ENCODE results near the gene CHI3L1.

Gene CHI3L1

GRCh38 chr1:203149188-203149840, 37.2 kb downstream of the CHI3L1 start:
- DNase-seq, result no peak

- DNase-seq, result no peak
Measured at GRCh38 chr1:203148579-203148978, 37.9 kb downstream of the CHI3L1 start.

- no peak for DNase-seq
Measured at GRCh38 chr1:203148127-203148526, 38.4 kb downstream of the CHI3L1 start.

DNA sequence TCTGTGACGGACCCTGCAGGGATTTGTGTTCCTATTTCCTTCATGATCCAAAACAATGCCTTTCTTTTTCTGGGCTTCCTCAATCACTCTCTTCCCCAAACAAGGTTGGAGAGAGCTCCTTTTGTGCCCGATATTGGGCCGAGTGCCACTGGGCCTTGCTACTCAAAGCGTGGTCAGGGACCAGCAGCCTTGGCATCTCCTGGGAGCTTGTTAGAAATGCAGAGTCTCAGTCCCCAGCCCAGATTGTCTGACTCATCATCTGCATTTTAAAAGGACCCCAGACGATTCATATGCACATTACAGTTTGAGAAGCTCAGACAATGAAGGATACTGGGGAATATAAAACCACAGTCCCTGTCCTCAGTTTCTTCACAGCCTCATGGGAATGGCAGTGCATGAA, 39.1 kb downstream of the CHI3L1 start:
- no peak for DNase-seq

GRCh38 chr1:203146537-203146936, 40.0 kb downstream of the CHI3L1 start:
- DNase-seq, result no peak

GRCh38 chr1:203146042-203146369, 40.5 kb downstream of the CHI3L1 start:
- DNase-seq, result no peak

DNA sequence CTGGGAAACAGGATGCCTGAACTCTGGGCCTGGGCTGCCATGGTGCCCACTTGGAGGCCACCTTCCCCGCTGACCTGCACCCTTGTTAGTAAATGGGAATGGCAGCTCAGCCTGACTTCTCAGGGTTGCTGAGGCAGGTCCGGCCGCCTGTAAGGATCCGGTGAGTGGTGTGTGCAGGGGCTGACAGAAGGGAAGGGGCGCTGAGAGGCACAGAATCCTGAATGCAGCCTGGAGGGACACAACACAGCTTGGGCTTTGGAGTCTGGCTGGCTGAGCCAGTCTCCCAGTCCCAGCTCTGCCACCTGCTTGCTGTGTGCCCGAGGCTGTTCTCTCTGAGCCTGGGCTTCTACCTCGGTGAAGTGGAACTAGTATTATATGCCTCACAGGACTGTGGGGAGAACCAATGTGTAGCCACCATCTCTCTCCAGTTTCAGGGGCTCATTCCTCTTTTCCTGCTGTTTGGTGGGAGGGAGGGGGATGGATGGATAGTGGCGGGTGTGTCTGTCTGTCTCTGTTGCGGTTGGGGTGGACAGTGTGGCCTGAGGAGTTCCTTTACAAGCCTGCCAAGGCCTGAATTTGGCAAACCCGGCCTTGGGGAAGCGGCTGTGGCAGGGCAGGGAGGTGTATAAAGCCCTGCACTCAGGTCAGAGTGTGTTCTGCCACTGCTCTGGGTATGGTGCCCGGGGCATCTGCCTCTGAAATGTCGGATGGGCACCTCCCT, 41.0 kb downstream of the CHI3L1 start:
- no peak for DNase-seq

DNA sequence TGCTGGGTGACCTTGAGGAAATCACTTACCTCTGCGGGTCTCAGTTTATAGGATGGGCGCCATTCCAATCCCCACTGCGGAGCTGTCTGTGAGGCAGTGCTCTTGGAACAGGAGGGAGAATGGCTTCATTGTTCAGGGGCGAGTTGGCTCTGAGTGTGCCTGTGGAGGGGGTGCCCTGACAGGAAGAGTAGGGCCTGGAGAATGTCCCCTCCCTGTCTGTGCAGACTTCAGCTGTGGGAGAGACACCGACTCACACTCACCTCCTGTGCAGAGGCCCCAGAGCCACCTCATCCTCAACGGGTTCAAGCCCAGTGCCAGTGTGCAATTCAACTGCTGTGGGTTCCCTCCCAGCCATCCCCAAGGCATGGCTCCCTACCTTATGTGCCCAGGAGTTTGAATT, 41.8 kb downstream of the CHI3L1 start:
- DNase-seq, result no peak

DNA sequence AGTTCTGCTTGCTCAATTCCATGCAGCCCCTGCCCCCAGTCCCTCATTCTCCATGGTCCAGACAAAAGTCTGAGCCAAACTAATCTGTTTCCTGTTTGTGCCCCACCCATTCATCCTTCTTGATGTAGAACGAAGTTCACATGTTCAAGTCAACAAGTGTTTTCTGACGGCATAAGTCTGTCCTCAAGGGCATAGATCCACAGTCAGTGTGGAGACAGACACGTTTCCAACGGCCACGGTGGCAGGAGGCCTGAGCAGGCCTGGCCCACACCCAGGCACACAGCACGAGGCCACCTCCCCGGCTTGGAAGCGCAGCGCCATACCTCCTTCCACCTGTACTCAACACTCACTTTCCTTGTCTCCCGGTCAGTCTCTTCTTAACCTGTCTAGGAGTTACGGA, 42.9 kb downstream of the CHI3L1 start:
- no peak for DNase-seq

GRCh38 chr1:203142684-203143408, 43.7 kb downstream of the CHI3L1 start:
- no peak for DNase-seq

- DNase-seq, result no peak
Measured at GRCh38 chr1:203142124-203142523, 44.4 kb downstream of the CHI3L1 start.

DNA sequence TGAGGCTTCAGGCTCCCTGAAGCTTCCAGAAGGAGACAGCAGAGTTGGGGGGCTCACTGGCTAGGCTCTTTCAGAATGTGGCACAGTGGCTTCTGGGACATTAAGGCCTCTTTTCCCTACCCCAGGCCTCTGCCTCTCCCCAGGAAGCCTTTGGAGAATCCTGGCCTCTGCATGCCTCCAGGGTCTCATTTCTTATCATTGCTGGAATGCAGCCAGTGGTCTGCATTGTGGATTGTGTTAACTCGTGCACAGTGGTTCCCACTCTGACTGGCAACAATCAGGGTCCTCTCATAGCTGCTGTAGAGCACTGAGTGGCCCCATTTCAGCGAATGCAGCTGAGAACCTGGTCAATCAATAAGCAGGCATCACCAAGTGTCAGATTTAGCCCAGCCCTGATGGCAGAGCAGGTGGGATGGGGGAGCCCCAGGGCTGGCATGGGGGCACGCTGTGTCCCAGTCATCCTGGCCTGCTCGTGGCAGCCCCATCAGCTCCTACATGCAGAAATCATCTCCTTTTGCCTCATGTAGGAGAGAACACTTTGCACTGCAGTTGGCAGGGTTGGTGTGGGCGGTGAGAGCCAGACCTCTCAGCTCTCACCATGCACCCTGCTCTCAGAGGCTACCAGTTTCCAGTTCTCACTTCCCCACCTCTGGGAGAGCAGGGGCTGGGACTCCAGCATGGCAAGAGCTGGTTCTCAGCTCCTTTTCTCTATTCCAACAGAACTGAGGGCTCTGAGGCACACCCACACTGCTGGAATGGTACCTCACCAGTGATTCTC, 45.6 kb downstream of the CHI3L1 start:
- no peak for DNase-seq

- no peak for DNase-seq
Measured at GRCh38 chr1:203139976-203140475, 46.5 kb downstream of the CHI3L1 start.

DNA sequence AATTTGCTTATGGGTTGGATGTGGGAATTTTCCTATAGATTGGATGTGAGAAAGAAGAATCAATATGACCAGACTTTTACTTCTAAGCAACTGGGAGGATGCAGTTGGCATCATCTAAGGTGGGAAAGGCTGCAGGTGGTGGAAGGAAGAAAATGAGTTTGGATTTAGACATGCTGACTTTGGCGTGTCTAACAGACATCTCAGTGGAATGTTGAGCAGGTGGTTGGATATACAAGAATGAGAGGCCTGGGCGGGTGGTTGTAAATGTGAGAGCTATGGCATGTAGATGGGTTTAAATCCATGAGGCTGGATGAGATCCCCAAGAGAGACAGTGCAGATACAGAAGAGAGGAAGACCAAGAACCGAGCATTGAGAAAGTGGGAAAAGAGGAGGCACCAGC, 48.4 kb downstream of the CHI3L1 start:
- DNase-seq, result no peak

- DNase-seq, result no peak
Measured at GRCh38 chr1:203137324-203137723, 49.2 kb downstream of the CHI3L1 start.

GRCh38 chr1:203136409-203137042, 50.0 kb downstream of the CHI3L1 start:
- DNase-seq, result no peak

DNA sequence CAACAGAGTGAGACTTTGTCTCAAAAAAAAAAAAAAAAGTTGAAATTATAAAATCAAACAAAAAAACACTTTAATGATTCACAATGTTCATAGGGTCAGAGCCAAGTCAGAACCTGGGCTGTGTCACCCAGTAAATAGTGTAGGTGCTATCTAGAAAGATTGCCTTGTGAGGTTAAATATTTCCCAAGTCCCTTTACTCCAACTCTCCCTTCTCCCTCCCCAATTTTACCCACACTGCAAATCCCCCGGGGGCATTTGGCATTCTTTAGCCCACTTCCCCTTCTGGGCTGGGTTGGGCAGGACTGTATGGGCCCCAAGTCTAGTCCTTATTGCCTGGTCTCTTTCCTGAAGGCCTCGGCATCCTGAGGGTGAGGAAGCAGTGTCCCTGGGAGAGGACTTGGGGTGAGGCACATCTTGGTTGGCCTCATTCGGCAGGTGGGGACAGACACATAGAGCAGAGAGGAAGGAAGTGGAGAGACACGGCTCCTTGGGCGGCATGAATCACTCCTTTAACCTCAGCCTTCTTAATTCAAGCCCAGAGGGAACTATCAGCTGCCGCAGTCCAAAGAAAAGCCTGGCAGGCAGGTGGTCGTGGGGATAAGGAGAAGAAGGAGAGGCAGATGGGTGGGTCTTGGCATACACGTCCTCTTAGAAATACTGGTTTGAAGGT, 50.7 kb downstream of the CHI3L1 start:
- DNase-seq, result no peak

DNA sequence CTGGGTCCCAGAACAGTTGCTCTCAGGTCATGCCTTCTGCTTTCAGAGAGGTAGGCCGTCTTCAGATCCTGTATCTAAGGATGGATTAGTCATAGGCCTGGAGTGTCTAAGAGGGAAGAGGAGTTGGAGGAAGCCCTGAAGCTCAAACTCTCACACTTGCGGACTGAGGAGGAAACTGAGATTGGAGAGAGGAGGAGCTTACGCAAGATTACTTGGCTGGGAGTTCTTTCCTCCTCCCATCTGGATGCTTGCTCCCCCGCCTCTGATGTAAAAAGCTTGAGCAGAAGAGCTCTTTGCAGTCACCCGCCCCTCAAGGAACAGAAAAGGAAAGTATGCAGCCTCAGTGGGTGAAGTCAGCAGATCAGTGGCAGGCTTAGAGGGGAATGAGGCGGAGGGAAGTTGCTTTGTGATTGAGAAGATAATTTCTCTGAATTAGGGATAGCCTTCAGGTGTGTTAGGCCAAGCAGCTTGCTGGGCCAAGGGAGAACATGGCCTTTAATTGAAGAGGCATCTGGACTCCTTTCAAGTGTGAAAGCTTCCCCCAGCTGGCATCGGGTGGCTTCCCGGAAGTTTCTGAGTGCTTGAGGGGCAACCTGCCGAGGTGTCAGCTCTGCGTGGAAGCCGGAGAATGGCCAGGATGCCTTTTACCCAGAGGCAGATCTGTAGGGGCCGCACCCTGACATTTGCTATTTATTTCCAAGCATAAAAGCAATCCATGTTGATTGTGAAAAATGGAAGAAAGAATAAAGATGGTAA, 52.4 kb downstream of the CHI3L1 start:
- no peak for DNase-seq

DNA sequence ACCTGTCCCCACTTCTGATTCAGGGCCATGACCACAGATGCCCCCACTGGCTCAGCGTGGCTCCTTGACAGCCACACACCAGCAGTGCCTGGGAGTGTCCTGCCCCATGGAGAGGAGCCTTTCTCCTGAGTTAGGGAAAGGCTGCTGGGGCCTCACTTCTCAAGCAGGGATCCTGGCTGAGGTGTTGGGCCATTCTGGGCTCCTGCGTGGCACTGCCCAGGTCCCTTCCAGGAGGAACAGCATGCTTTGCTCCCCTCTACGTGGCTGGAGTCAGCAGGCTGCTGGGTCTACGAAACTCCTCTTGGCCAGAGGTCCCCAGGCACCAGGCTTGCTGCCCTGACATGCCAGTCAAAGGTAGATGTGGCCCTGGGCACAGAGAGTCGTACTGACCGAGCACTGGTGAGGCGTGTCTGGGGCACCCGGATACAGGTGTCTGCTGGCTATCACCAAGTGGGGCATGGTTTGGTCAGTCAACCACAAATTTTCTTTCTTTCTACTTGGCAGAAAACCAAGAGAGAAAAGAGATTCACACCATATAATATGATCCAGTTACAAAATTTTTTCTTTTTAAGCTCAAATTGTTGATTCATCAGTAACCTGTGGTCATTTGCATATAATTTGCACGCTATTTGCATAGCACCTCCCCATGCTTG, 54.8 kb downstream of the CHI3L1 start:
- DNase-seq, result no peak

DNA sequence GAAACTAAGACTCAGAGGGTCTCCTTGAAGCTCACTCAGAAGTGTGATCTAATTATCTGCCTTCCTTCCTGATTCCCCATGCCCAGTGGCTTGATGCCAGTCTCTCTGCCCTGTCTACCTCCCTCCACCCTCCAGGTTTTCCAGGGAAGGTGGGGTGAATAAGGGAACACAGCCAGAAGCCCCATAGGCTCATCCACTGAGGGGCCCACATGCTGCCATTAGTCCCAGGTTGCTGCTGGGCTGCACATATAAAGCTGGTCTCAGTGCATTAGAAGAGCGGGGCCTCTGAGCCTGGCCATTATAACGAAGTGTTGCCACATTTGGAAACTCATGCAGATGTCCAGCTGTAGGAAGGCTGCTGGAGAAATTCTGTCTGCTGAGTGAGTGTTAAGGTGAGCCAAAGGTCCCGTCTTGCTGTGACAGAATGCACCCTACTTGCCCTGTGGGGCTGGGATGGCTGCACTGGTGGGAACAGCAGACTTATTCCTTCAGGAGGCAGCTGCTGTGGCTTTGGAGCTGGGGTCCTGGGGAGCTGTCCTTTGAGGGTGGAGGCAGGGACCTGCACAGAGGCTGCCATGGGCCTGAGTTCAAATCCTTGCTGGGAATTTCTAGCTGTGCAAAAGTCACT, 56.0 kb downstream of the CHI3L1 start:
- no peak for DNase-seq
